ENCODE measurements around the gene RBM15B. TPM values are rescaled to one million over a fixed set of nuclear protein-coding genes. Genes with fewer than 3 reads are reported as not detected.

RBM15B gene
- polyA plus RNA-seq, 2 donors, result 7.9 to 16.2 TPM

DNA sequence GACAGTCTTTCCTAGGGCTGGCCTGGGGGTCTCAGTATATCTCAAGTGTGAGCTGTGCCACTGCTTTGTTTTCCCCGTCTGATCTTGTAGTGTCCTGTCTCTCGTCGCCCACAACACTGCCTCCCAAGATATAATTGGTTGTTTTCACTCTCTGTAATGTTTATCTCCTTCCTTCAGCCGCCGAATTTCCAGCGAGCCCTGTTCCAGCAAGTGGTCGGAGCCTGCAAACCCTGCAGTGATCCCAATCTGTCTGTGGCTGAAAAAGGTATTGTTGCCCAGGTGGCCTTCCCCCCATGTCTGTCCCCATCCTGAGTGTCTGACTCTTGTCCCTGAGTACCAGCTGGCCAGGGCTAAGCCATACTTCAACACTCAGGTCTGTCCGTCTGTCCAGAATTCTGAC is 15.5 kb upstream of the RBM15B start:
- no peaks in the 10 kb centered on the region for H3K36me3 ChIP-seq (ENCODE audit: control insufficient read depth in 2 of 2, insufficient read depth in 2 of 2, low read length in 1 of 2)
- no peaks in the 10 kb centered on the region for H3K27me3 ChIP-seq (ENCODE audit: control insufficient read depth in 1 of 2, insufficient read depth in 2 of 2, low read length in 2 of 2)
- 84 to 87% methylated on average over 8 of the region's 8 CpGs for WGBS, 2 donors
- H3K9me3 ChIP-seq (ENCODE audit: control insufficient read depth in 2 of 2, insufficient read depth in 1 of 2, low read depth in 1 of 2, low read length in 1 of 2), result no peaks in the 10 kb centered on the region
- no peak overlapping the region for H3K4me3 ChIP-seq (ENCODE audit: low read depth in 1 of 2, low read length in 2 of 2)
- H3K27ac ChIP-seq (ENCODE audit: low read depth in 2 of 2, low read length in 1 of 2), result no peak overlapping the region
- no peaks in the 10 kb centered on the region for H3K4me1 ChIP-seq (ENCODE audit: control insufficient read depth in 2 of 2, insufficient read depth in 2 of 2, low read length in 1 of 2)

DNA sequence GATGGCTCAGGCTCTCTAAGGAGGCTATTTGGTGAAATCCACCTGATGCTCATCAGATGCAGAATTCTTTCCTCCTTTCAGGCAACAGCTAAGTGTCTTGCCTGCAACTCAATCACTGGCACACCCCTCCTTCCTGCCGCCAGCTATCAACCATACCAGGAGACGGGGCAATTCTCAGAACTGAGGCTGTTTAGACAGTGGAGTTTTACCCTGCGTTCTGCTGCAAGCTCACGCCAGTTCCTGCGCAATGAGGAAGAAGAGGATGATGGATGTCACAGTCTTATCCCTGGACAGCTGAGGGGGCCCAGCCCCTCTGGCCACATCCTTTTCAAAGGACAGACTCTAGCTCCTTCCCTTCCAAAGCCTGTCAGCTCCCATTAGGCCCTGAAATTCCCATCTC is 13.0 kb upstream of the RBM15B start:
- no peaks in the 10 kb centered on the region for H3K27me3 ChIP-seq (ENCODE audit: control insufficient read depth in 1 of 2, insufficient read depth in 2 of 2, low read length in 2 of 2)
- H3K4me1 ChIP-seq (ENCODE audit: control insufficient read depth in 2 of 2, insufficient read depth in 2 of 2, low read length in 1 of 2), result no peaks in the 10 kb centered on the region
- H3K27ac ChIP-seq (ENCODE audit: low read depth in 2 of 2, low read length in 1 of 2), result no peak overlapping the region
- no peak overlapping the region for H3K4me3 ChIP-seq (ENCODE audit: low read depth in 1 of 2, low read length in 2 of 2)
- H3K9me3 ChIP-seq (ENCODE audit: control insufficient read depth in 2 of 2, insufficient read depth in 1 of 2, low read depth in 1 of 2, low read length in 1 of 2), result no peaks in the 10 kb centered on the region
- WGBS, 2 donors, result 75 to 82% methylated on average over 5 of the region's 5 CpGs
- H3K36me3 ChIP-seq (ENCODE audit: control insufficient read depth in 2 of 2, insufficient read depth in 2 of 2, low read length in 1 of 2), result no peaks in the 10 kb centered on the region

DNA sequence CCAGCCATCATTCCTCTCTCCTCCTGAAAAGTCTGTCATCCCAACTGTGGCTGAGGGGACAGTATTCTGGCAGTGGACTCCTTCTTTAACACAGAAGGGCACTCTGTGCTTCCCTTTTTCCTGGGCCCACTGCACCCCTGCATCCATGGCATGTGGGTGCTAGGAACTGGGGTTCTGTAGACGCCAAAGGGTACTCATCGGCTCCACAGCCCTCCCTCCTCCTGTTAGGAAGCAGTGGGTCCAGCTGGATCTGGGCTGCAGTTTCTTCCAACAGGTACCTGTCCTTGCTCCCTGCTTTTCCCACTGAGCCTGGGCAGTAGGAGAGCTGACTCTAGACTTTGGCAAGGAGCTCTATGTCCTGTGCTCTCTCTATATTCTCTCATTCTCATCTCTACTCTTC is 12.4 kb upstream of the RBM15B start:
- Histone ChIP-seq H3K4me1 (ENCODE audit: control insufficient read depth in 2 of 2, insufficient read depth in 2 of 2, low read length in 1 of 2) (no peaks in the 10 kb centered on the region), H3K27ac (ENCODE audit: low read depth in 2 of 2, low read length in 1 of 2) (no peak overlapping the region), H3K9me3 (ENCODE audit: control insufficient read depth in 2 of 2, insufficient read depth in 1 of 2, low read depth in 1 of 2, low read length in 1 of 2) (no peaks in the 10 kb centered on the region), H3K27me3 (ENCODE audit: control insufficient read depth in 1 of 2, insufficient read depth in 2 of 2, low read length in 2 of 2) (no peaks in the 10 kb centered on the region), H3K4me3 (ENCODE audit: low read depth in 1 of 2, low read length in 2 of 2) (no peak overlapping the region), H3K36me3 (ENCODE audit: control insufficient read depth in 2 of 2, insufficient read depth in 2 of 2, low read length in 1 of 2) (no peaks in the 10 kb centered on the region)
- WGBS, 2 donors, result 91 to 95% methylated on average over 2 of the region's 2 CpGs

DNA sequence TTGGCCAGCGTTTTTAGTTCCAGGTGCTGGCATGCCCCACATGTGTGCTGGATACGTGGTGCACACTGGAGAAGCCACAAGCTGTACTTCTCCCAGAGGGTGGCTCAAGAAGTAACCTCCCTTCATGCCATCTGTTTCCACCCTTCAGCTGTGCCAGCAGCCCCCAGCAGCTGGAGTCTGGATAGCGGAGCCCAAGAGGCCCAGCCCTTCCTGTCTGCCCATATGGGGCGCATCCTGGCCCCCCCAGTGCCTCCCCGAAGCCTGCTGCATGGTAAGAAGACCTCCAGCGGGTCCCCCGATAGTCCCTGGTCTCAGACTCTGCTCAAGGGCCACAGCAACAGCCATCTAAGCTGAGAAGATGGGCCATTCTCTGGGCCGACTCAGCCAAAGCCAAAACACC is 11.8 kb upstream of the RBM15B start:
- Histone ChIP-seq H3K36me3 (ENCODE audit: control insufficient read depth in 2 of 2, insufficient read depth in 2 of 2, low read length in 1 of 2) (no peaks in the 10 kb centered on the region), H3K27ac (ENCODE audit: low read depth in 2 of 2, low read length in 1 of 2) (no peak overlapping the region), H3K4me1 (ENCODE audit: control insufficient read depth in 2 of 2, insufficient read depth in 2 of 2, low read length in 1 of 2) (no peaks in the 10 kb centered on the region), H3K27me3 (ENCODE audit: control insufficient read depth in 1 of 2, insufficient read depth in 2 of 2, low read length in 2 of 2) (no peaks in the 10 kb centered on the region), H3K9me3 (ENCODE audit: control insufficient read depth in 2 of 2, insufficient read depth in 1 of 2, low read depth in 1 of 2, low read length in 1 of 2) (no peaks in the 10 kb centered on the region), H3K4me3 (ENCODE audit: low read depth in 1 of 2, low read length in 2 of 2) (no peak overlapping the region)
- 69 to 72% methylated on average over 8 of the region's 8 CpGs for WGBS, 2 donors

DNA sequence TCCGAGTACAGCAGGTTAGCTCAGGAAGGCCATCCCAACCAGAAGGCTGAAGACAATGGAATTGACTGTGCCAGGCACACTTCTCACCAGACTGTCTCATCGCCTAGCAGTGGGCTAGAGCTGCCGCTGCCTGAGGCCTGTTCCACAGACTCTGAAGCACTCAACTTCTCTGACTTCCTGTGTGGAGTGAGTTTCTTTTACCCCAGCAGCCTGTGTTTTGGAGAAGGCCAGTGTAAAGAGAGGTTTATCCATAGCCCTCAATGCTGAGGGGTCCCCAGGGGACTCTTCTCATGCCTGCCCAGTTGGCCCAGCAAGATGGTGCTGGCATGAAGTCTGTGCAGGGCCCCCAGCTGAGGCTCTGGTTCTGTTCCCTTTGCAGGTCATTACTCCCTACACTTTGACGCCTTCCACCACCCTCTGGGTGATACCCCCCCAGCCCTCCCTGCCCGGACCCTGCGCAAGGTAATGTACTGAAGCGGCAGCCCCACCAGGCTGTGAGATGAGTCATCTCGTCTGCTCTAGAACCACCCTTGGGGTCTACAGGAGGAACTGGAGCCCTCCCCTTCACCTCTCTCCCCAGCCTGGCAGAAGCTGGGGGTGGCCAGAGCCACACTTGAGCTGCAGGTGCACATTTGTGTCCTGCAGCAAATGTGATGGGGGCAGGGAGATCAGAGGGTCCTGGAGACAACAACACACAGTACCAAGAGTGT is 11.2 kb upstream of the RBM15B start:
- no peaks in the 10 kb centered on the region for H3K27me3 ChIP-seq (ENCODE audit: control insufficient read depth in 1 of 2, insufficient read depth in 2 of 2, low read length in 2 of 2)
- H3K27ac ChIP-seq (ENCODE audit: low read depth in 2 of 2, low read length in 1 of 2), result no peak overlapping the region
- no peak overlapping the region for H3K4me3 ChIP-seq (ENCODE audit: low read depth in 1 of 2, low read length in 2 of 2)
- H3K4me1 ChIP-seq (ENCODE audit: control insufficient read depth in 2 of 2, insufficient read depth in 2 of 2, low read length in 1 of 2), result no peaks in the 10 kb centered on the region
- WGBS, 2 donors, result 84 to 87% methylated on average over 8 of the region's 8 CpGs
- no peaks in the 10 kb centered on the region for H3K9me3 ChIP-seq (ENCODE audit: control insufficient read depth in 2 of 2, insufficient read depth in 1 of 2, low read depth in 1 of 2, low read length in 1 of 2)
- H3K36me3 ChIP-seq (ENCODE audit: control insufficient read depth in 2 of 2, insufficient read depth in 2 of 2, low read length in 1 of 2), result no peaks in the 10 kb centered on the region

DNA sequence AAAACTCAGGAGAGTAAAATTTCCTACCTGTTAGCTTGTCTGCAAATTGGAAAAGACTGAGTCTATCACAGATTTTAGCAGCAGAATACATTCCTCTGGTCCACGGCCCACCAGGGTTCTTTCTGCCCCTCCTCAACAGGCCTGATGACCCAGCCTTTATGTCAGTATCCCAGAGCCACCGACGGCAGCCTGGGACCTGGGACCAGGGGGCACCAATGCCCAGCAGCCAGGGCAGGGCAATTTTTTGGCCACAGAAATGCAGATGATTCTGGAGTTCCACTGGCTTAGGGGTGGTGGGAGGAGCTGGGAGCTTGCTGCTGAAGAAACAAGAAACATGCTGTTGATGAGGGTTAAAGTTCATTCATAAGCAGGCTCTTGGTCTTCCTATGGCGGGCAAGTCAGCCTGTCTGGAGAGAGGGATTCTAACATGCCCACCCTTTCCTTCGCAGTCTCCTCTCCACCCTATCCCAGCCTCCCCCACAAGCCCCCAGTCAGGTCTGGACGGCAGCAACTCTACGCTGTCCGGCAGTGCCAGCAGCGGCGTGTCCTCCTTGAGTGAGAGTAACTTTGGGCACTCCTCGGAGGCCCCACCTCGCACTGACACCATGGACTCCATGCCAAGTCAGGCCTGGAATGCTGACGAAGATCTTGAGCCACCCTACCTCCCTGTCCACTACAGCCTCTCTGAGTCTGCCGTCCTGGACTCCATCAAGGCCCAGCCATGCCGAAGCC is 10.3 kb upstream of the RBM15B start:
- WGBS, 2 donors, result 84 to 89% methylated on average over 15 of the region's 15 CpGs
- Histone ChIP-seq H3K4me3 (ENCODE audit: low read depth in 1 of 2, low read length in 2 of 2) (no peak overlapping the region), H3K27ac (ENCODE audit: low read depth in 2 of 2, low read length in 1 of 2) (no peak overlapping the region), H3K36me3 (ENCODE audit: control insufficient read depth in 2 of 2, insufficient read depth in 2 of 2, low read length in 1 of 2) (no peaks in the 10 kb centered on the region), H3K9me3 (ENCODE audit: control insufficient read depth in 2 of 2, insufficient read depth in 1 of 2, low read depth in 1 of 2, low read length in 1 of 2) (no peaks in the 10 kb centered on the region), H3K4me1 (ENCODE audit: control insufficient read depth in 2 of 2, insufficient read depth in 2 of 2, low read length in 1 of 2) (no peaks in the 10 kb centered on the region), H3K27me3 (ENCODE audit: control insufficient read depth in 1 of 2, insufficient read depth in 2 of 2, low read length in 2 of 2) (no peaks in the 10 kb centered on the region)

DNA sequence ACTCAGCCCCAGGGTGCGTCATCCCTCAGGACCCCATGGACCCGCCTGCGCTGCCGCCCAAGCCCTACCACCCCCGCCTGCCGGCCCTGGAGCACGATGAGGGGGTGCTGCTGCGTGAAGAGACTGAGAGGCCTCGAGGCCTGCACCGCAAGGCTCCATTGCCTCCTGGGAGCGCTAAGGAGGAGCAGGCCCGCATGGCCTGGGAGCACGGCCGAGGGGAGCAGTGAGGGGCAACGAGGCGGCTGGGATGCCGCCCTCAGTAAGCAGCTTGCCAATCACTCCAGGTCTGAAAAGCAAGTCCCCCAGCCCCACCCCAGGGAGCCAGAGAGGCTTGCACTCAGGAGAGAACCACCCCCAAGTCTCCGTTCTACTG is 9.8 kb upstream of the RBM15B start:
- H3K4me3 ChIP-seq (ENCODE audit: low read depth in 1 of 2, low read length in 2 of 2), result no peak overlapping the region
- H3K9me3 ChIP-seq (ENCODE audit: control insufficient read depth in 2 of 2, insufficient read depth in 1 of 2, low read depth in 1 of 2, low read length in 1 of 2), result no peaks in the 10 kb centered on the region
- H3K36me3 ChIP-seq (ENCODE audit: control insufficient read depth in 2 of 2, insufficient read depth in 2 of 2, low read length in 1 of 2), result no peaks in the 10 kb centered on the region
- H3K27ac ChIP-seq (ENCODE audit: low read depth in 2 of 2, low read length in 1 of 2), result no peak overlapping the region
- no peaks in the 10 kb centered on the region for H3K27me3 ChIP-seq (ENCODE audit: control insufficient read depth in 1 of 2, insufficient read depth in 2 of 2, low read length in 2 of 2)
- H3K4me1 ChIP-seq (ENCODE audit: control insufficient read depth in 2 of 2, insufficient read depth in 2 of 2, low read length in 1 of 2), result no peaks in the 10 kb centered on the region
- WGBS, 2 donors, result 92 to 93% methylated on average over 18 of the region's 18 CpGs

DNA sequence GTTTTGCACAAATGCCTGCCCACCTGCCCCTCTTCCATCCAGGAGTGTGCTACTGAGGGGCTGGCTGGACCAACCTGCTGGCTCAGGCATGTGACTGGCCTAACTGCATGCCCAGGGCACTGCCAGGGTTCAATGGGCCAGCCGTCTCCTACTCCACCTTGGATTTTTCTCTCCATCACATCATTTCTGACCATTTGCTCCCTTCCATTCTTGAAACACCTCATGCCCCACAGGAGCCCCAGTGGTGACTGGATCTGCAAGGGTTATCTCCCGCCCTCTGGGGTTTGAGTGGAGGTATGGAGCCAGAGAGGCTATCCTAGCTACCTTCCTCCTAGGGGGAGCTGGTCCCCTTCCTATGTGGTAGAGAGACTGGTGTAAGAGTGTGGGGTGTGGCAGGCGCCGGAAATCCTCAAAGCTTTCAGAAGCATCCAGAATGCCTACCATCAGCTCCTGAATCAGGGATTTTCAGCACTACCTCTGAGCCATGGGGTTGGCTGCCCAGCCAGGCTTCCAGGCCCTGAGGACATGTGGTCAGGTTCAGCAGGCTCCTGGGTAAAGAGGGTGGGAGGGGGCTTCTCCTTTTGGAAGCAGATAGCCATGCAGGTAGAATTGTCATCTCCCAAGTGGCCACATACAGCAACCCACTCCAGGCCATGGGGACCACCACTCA is 8.9 kb upstream of the RBM15B start:
- H3K27me3 ChIP-seq (ENCODE audit: control insufficient read depth in 1 of 2, insufficient read depth in 2 of 2, low read length in 2 of 2), result no peaks in the 10 kb centered on the region
- no peak overlapping the region for H3K4me3 ChIP-seq (ENCODE audit: low read depth in 1 of 2, low read length in 2 of 2)
- H3K36me3 ChIP-seq (ENCODE audit: control insufficient read depth in 2 of 2, insufficient read depth in 2 of 2, low read length in 1 of 2), result no peaks in the 10 kb centered on the region
- H3K4me1 ChIP-seq (ENCODE audit: control insufficient read depth in 2 of 2, insufficient read depth in 2 of 2, low read length in 1 of 2), result no peaks in the 10 kb centered on the region
- 89 to 100% methylated on average over 4 of the region's 4 CpGs for WGBS, 2 donors
- H3K9me3 ChIP-seq (ENCODE audit: control insufficient read depth in 2 of 2, insufficient read depth in 1 of 2, low read depth in 1 of 2, low read length in 1 of 2), result no peaks in the 10 kb centered on the region
- no peak overlapping the region for H3K27ac ChIP-seq (ENCODE audit: low read depth in 2 of 2, low read length in 1 of 2)

DNA sequence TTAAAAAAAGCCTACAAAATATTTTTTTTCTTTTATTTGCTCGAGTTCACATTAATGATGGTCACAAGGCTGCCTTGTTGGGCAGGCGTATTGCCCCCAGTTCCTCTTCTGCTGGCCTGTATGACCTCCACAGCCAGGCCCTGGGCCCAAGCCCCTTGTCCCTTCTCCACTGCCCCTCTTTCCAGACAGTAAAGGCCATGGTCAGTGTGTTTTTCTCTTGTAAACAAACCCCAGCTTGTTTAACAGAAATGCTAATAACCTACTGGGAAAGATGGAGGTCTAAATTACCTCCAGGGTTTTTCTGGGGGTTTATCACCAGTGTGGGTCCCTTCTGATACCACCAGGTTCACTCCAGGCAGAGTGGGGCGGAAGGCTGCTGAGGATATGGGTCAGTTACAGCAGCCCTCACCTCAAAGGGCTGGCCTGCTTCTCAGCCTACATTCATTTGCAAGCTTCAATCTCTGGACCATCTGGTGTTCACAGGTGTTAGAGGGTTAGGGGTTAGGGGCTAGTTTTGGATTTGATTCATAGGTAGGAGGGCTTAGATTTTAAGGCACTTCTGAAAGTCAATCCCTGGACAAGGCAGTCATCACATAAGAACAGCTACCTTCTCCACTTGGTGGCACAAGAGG is 8.0 kb upstream of the RBM15B start:
- Histone ChIP-seq H3K27ac (ENCODE audit: low read depth in 2 of 2, low read length in 1 of 2) (no peak overlapping the region), H3K27me3 (ENCODE audit: control insufficient read depth in 1 of 2, insufficient read depth in 2 of 2, low read length in 2 of 2) (no peaks in the 10 kb centered on the region), H3K4me1 (ENCODE audit: control insufficient read depth in 2 of 2, insufficient read depth in 2 of 2, low read length in 1 of 2) (peaks cover 0 to 7% of the 10 kb centered on the region in 2 donors), H3K9me3 (ENCODE audit: control insufficient read depth in 2 of 2, insufficient read depth in 1 of 2, low read depth in 1 of 2, low read length in 1 of 2) (no peaks in the 10 kb centered on the region), H3K36me3 (ENCODE audit: control insufficient read depth in 2 of 2, insufficient read depth in 2 of 2, low read length in 1 of 2) (peaks cover 0 to 3% of the 10 kb centered on the region in 2 donors), H3K4me3 (ENCODE audit: low read depth in 1 of 2, low read length in 2 of 2) (no peak overlapping the region)
- 91 to 96% methylated on average over 3 of the region's 3 CpGs for WGBS, 2 donors

Data from esophagus (tissue), 2 donors.